AG10803 (cell line): ENCODE data around the gene CD248.
"Not testable (repeated sequence)": the region's sequence is repeated elsewhere in the genome, so short reads cannot be mapped to it uniquely, and the experiment has no call there.

Experiments
- DNase-seq: peaks from one replicate; pipeline ENCODE4 v3.0.0; 2010; ENCODE audit warnings: low read depth
- H3K4me3 ChIP-seq: 2 replicates; pipeline ENCODE4 v1.5.1; 2011; ENCODE audit warnings: mild to moderate bottlenecking, low read length, control low read depth
- TF ChIP-seq, protein P1 (sequence below): conservative IDR thresholded peaks from 2 replicates; pipeline ENCODE4 v1.5.1; 2011; ENCODE audit warnings: mild to moderate bottlenecking, low read length, control low read depth, inconsistent platforms

The CD248 gene

DNA sequence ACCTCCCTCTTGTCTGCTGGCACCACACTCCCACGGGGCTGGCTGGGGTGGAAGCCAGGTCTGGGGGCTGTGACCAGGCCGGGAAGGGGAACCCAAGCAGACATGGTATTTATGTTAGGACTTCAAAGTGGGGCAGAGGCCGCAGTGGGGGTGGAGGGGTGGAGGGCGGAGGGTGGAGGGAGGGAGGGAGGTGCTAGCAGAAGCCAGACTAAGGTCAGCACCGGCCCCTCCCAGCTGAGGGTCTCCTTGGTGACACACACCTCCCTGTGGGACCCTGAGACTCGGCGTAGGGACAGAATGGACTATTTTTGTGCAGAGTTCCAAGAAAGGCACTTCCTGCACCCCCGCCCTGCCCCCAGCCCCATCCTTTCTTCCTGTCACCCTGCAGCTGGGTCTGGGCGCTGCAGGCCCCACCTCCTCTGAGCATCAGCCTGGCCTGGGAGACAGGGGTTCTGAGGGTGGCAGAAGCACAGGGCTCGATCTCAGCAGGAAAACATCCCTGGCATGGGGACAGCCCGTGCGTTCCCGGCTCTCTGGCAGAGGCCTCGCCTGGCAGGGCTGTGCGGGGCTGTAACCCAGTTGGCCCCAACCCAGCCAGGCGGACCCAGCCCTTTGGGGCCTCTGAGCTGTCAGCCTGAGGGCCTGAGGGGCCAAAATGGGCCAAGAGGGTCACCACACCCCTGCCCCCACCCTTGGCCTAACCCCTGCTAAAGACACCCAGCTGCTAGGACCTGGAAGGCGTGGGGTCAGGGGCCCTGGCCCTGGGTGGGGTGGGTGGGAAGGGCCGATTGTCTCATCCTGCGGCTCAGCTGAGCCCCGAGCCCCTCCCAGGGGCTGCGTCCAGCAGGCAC, 9.6 kb upstream of the CD248 start:
- peak; percentile 77 for DNase-seq
- H3K4me3 ChIP-seq: no peak overlapping the region; the same call in 1 of the 2 replicates
- TF ChIP-seq, protein P1, sequence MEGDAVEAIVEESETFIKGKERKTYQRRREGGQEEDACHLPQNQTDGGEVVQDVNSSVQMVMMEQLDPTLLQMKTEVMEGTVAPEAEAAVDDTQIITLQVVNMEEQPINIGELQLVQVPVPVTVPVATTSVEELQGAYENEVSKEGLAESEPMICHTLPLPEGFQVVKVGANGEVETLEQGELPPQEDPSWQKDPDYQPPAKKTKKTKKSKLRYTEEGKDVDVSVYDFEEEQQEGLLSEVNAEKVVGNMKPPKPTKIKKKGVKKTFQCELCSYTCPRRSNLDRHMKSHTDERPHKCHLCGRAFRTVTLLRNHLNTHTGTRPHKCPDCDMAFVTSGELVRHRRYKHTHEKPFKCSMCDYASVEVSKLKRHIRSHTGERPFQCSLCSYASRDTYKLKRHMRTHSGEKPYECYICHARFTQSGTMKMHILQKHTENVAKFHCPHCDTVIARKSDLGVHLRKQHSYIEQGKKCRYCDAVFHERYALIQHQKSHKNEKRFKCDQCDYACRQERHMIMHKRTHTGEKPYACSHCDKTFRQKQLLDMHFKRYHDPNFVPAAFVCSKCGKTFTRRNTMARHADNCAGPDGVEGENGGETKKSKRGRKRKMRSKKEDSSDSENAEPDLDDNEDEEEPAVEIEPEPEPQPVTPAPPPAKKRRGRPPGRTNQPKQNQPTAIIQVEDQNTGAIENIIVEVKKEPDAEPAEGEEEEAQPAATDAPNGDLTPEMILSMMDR: no peak

GRCh38 chr11:66325263-66325671, 8.4 kb upstream of the CD248 start:
- peak; percentile 9 for DNase-seq
- no peak overlapping the region for H3K4me3 ChIP-seq
- TF ChIP-seq, protein P1: no peak

DNA sequence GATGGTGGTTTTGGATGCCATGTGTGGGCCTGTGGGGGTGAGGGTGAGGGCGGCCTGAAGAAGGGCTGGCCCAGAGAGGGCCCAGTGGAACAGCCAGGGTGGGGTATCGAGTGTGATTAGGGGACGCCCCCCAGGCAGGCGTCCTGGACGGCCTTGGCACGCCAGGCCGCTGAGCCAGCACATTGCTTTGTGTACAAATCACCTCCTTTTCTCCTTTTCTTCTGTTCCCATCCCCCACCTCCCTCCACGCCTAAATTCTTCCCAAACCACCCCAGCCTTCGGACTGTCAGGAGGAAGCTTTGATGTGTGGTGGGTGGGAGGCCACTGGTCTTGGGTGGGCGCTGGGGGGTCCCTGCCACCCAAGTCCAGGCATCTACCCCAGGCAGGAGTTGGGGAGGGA, 7.8 kb upstream of the CD248 start:
- DNase-seq: peak; percentile 75
- H3K4me3 ChIP-seq: no peak overlapping the region

GRCh38 chr11:66323684-66324083, 6.8 kb upstream of the CD248 start:
- no peak overlapping the region for H3K4me3 ChIP-seq
- TF ChIP-seq, protein P1: no peak
- no peak for DNase-seq

More for the DNA sequence above, 7.8 kb upstream of the CD248 start:
- TF ChIP-seq, protein P1: no peak

GRCh38 chr11:66322732-66323427, 6.0 kb upstream of the CD248 start:
- TF ChIP-seq, protein P1: no peak
- no peak overlapping the region for H3K4me3 ChIP-seq
- DNase-seq: peak; percentile 71

DNA sequence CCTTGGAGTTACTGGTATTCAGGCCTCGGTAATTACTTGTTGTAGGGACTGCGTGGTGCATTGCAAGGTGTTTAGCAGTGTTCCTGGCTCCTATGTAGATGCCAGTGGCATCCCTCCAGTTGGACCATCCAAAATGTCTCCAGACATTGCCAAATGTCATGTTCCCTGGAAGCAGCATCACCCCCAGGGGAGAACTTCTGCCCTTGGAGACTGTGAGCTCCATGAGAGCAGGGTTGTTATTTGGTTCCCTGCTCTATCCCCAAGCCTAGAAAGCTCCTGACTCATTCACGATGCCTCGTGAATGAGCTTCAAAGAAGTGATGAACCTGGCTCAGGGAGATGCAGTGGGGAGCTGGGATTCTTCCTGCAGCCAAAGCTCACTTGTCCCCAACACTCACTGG, 4.8 kb upstream of the CD248 start:
- DNase-seq: peak; percentile 21
- TF ChIP-seq, protein P1: no peak
- no peak overlapping the region for H3K4me3 ChIP-seq

DNA sequence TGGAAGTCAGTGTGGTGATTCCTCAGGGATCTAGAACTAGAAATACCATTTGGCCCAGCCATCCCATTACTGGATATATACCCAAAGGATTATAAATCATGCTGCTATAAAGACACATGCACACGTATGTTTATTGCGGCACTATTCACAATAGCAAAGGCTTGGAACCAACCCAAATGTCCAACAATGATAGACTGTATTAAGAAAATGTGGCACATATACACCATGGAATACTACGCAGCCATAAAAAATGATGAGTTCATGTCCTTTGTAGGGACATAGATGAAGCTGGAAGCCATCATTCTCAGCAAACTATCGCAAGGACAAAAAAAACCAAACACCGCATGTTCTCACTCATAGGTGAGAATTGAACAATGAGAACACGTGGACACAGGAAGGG, 3.9 kb upstream of the CD248 start:
- DNase-seq, H3K4me3 ChIP-seq: not testable (repeated sequence)

DNA sequence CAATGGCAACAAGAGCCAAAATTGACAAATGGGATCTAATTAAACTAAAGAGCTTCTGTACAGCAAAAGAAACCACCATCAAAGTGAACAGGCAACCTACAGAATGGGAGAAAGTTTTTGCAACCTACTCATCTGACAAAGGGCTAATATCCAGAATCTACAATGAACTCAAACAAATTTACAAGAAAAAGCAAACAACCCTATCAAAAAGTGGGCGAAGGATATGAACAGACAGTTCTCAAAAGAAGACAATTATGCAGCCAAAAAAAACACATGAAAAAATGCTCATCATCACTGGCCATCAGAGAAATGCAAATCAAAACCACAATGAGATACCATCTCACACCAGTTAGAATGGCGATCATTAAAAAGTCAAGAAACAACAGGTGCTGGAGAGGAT, 3.4 kb upstream of the CD248 start:
- not testable (repeated sequence) for DNase-seq, H3K4me3 ChIP-seq
